Thoracic aorta (tissue), 2 donors: ENCODE data around the gene POLR3E. TPM values are rescaled to one million over a fixed set of nuclear protein-coding genes. Genes with fewer than 3 reads are reported as not detected.

Experiments used
- ATAC-seq: fragments of 150-250 bp; one replicate; pipeline ENCODE4 v1.8.0; 2017; ENCODE audit warnings: low read depth; ENCODE audit not compliant: insufficient number of reproducible peaks, low FRiP score
- DNase-seq: peaks from one replicate; pipeline ENCODE4 v3.0.0-alpha.2; 2020; ENCODE audit warnings: low spot score
- H3K27ac ChIP-seq, 2 donors: fragments of 200-600 bp; sonication (generic); 1 replicate in 1 of 2; 2 replicates in 1 of 2; pipeline ENCODE4 v1.5.1; 2016; ENCODE audit warnings: mild to moderate bottlenecking in 2 of 2, moderate library complexity in 2 of 2
- H3K27me3 ChIP-seq: fragments of 200-600 bp; sonication (generic); replicated peaks from 2 replicates; pipeline ENCODE4 v1.6.0; 2016; ENCODE audit warnings: mild to moderate bottlenecking; ENCODE audit not compliant: insufficient read depth
- H3K36me3 ChIP-seq: fragments of 200-600 bp; sonication (generic); one replicate; pipeline ENCODE4 v1.5.1; 2016
- H3K4me1 ChIP-seq, 2 donors: fragments of 200-600 bp; sonication (generic); 1 replicate in 1 of 2; 2 replicates in 1 of 2; pipeline versions ENCODE4 v1.5.1 to v1.6.0; 2016; ENCODE audit warnings: low read depth in 2 of 2, mild to moderate bottlenecking in 1 of 2; ENCODE audit not compliant: control insufficient read depth in 1 of 2
- H3K4me3 ChIP-seq: fragments of 200-600 bp; sonication (generic); 2 replicates; pipeline ENCODE4 v1.5.1; 2016; ENCODE audit warnings: mild to moderate bottlenecking
- H3K9me3 ChIP-seq: fragments of 200-600 bp; sonication (generic); 2 replicates; pipeline ENCODE4 v1.5.1; 2016
- total RNA-seq, 2 donors: library from RNA; depleted of rRNA; stranded (reverse); fragments of >200 nt; gene quantifications; one replicate each; pipeline versions ENCODE4 v1.1.0 to v1.2.3, GENCODE V29; 2016
- TF ChIP-seq, protein P1 (sequence below): fragments of 200-600 bp; sonication (generic); IDR thresholded peaks from one replicate; pipeline ENCODE4 v1.5.1; 2019; ENCODE audit warnings: antibody characterized with exemption

Gene POLR3E
- total RNA-seq, 2 donors from 2014 or later = 62.9 to 112 TPM

DNA sequence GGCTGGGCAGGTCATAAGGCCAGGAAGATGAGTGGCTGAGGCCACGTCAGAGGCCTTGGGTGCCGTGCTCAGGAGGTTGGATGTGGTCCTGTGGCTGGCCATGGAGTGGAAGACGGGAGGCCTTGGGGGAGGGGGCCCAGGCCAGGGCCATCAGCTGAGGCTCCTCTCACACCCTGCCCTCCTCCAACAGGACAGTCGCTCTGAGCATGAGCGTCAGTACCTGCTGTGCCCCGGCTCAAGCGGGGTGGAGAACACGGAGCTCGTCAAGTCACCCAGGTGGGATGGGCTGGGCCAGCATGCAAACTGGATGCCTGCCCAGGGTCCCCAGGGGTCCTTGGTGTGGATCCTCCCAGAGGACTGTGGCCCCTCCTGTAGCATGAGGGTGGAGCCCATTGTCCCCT is 19.2 kb downstream of the POLR3E start:
- H3K9me3 ChIP-seq = no peaks in the 10 kb centered on the region
- no peak for DNase-seq
- H3K4me3 ChIP-seq = no peak overlapping the region
- H3K36me3 ChIP-seq = peaks cover 63% of the 10 kb centered on the region
- TF ChIP-seq, protein P1, sequence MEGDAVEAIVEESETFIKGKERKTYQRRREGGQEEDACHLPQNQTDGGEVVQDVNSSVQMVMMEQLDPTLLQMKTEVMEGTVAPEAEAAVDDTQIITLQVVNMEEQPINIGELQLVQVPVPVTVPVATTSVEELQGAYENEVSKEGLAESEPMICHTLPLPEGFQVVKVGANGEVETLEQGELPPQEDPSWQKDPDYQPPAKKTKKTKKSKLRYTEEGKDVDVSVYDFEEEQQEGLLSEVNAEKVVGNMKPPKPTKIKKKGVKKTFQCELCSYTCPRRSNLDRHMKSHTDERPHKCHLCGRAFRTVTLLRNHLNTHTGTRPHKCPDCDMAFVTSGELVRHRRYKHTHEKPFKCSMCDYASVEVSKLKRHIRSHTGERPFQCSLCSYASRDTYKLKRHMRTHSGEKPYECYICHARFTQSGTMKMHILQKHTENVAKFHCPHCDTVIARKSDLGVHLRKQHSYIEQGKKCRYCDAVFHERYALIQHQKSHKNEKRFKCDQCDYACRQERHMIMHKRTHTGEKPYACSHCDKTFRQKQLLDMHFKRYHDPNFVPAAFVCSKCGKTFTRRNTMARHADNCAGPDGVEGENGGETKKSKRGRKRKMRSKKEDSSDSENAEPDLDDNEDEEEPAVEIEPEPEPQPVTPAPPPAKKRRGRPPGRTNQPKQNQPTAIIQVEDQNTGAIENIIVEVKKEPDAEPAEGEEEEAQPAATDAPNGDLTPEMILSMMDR = no peak
- no peak overlapping the region for H3K27ac ChIP-seq
- no peak for ATAC-seq
- H3K4me1 ChIP-seq = no peaks in the 10 kb centered on the region
- H3K27me3 ChIP-seq = no peaks in the 10 kb centered on the region

- H3K9me3 ChIP-seq = no peaks in the 10 kb centered on the region
- DNase-seq (no peak), ATAC-seq (no peak)
- no peak overlapping the region for H3K27ac ChIP-seq
- H3K27me3 ChIP-seq = no peaks in the 10 kb centered on the region
- TF ChIP-seq, protein P1 = no peak
- H3K36me3 ChIP-seq = peaks cover 60% of the 10 kb centered on the region
- no peak overlapping the region for H3K4me3 ChIP-seq
- no peaks in the 10 kb centered on the region for H3K4me1 ChIP-seq
Measured at GRCh38 chr16:22317001-22317530, 19.9 kb downstream of the POLR3E start.

DNA sequence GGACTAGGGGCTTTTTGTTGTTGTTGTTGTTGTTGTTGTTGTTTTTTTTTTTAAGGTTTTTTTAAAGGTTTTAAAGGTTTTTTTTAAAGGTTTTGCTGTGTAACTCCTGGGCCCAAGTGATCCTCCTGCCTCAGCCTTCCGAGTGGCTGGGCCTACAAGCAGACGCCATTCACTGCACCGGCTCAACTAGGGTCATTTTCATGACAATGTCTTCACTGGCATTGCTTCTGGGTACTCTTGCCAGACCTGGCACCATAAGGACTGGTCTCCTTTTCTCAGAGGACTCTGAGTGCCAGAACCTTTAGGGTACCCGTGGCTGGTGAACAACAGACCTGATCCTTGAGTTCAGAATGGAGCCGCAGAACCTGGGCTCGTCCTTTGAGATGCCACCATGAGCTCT is 20.4 kb downstream of the POLR3E start:
- Histone ChIP-seq H3K4me1 (no peaks in the 10 kb centered on the region), H3K27me3 (no peaks in the 10 kb centered on the region), H3K36me3 (peaks cover 57% of the 10 kb centered on the region), H3K4me3 (no peak overlapping the region), H3K27ac (no peak overlapping the region), H3K9me3 (no peaks in the 10 kb centered on the region)
- TF ChIP-seq, protein P1 = no peak
- DNase-seq (no peak), ATAC-seq (no peak)

DNA sequence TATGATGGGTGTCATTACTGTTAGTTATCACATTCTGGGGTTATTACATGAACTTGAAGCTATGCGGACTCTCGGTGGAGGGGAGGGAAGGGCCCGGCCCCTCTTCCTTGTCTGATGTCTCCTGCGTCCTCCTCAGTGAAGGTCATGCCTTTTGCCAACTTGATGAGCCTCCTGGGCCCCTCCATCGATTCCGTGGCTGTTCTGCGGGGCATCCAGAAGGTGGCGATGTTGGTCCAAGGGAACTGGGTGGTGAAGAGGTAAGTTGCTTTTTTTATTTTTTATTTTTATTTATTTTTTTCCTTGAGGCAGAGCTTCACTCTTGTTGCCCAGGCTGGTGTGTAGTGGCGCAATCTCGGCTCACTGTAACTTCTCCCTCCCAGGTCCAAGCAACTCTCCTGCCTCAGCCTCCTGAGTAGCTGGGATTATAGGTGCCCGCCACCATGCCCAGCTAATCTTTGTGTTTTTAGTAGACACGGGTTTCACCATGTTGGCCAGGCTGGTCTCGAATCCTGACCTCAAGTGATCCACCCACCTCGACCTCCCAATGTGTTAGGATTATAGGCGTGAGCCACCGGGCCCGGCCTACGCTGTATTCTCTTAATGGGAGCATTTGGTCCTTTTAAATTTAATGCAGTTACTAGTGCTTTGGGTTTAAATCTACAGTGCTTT is 21.6 kb downstream of the POLR3E start:
- Histone ChIP-seq H3K9me3 (no peaks in the 10 kb centered on the region), H3K4me3 (no peak overlapping the region), H3K27ac (no peak overlapping the region), H3K36me3 (peaks cover 52% of the 10 kb centered on the region), H3K4me1 (no peaks in the 10 kb centered on the region), H3K27me3 (no peaks in the 10 kb centered on the region)
- TF ChIP-seq, protein P1 = peak; percentile 24
- DNase-seq (no peak), ATAC-seq (no peak)

DNA sequence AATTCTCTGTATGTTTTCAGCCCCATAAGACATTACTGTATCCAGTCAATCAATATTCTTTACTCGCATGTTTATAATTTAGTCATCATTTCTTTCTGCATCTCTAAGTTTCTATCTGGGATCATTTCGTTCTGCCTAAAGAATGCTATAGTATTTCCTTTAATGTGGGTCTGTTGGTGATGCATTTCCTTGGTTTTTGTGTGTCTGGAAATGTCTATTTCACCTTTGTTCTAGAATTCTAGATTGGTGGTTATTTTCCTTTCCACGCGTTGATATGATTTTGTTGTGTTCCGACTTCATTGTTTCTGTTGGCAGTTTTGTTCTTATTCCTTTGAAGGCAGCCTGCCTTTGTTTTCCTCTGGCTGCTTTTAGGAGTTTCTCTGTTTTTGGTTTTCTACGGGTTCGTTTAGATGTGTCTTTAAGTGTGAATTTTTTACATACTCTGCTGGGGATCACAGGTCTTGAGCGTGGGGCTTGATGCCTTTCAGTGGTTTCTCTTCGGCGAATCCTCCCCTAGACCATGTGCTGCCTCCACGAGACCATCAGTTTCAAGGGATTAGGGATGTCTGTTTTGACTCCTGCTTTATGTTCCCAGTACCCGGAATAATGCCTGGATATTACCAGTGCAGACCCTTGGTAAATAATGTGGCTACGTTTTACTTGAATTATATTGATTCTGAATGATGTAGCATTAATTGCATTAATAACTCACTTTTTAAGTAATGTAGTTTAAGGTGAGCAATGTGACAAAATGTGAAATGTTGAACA is 23.5 kb downstream of the POLR3E start:
- Histone ChIP-seq H3K27me3 (no peaks in the 10 kb centered on the region), H3K4me1 (no peaks in the 10 kb centered on the region), H3K36me3 (peaks cover 48% of the 10 kb centered on the region), H3K9me3 (no peaks in the 10 kb centered on the region), H3K27ac (no peak overlapping the region), H3K4me3 (no peak overlapping the region)
- TF ChIP-seq, protein P1 = no peak
- ATAC-seq (no peak), DNase-seq (no peak)
